GM21423 (cell line): ENCODE results near the gene TLE7.

Experiments used
- ATAC-seq: cut with Tn5 transposase; IDR thresholded peaks from one replicate; pipeline ENCODE4 v1.9.1; 2021; ENCODE audit warnings: mild to moderate bottlenecking, moderate library complexity; ENCODE audit not compliant: unreplicated experiment

The TLE7 gene

GRCh38 chr16:71442051-71442440, at the start of gene TLE7:
TSS of gene TLE7 (minus strand) at chr16:71442054. CDS start at chr16:71433324, 8,730 bp downstream.
- ATAC-seq: no peak

DNA sequence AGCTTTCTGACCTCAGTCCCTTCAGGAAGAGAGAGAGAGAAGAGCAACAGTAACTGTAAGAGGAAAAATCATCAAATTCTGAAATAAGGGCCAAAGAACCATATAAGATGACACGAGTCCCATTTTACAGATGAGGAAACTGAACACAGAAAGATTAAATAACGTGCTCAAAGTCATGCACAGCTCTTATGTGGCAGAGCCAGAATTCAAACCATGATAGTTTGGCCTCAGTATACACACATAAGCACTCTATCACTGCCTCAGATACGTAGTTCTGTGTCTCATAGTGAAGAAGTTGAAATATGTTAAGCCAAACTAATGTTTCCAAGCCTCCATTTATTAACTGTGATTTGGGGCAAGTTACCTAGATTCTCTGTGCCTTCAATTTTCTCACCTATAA, 49.2 kb upstream of the TLE7 start:
- no peak for ATAC-seq

- no peak for ATAC-seq
Observed at GRCh38 chr16:71490361-71490760, 48.5 kb upstream of the TLE7 start.

- ATAC-seq: no peak
Observed at GRCh38 chr16:71489122-71489521, 47.3 kb upstream of the TLE7 start, which contains the start of gene ZNF19. TSS of gene ZNF19 (minus strand) at chr16:71489324. CDS start at chr16:71482114, 7,210 bp downstream.

DNA sequence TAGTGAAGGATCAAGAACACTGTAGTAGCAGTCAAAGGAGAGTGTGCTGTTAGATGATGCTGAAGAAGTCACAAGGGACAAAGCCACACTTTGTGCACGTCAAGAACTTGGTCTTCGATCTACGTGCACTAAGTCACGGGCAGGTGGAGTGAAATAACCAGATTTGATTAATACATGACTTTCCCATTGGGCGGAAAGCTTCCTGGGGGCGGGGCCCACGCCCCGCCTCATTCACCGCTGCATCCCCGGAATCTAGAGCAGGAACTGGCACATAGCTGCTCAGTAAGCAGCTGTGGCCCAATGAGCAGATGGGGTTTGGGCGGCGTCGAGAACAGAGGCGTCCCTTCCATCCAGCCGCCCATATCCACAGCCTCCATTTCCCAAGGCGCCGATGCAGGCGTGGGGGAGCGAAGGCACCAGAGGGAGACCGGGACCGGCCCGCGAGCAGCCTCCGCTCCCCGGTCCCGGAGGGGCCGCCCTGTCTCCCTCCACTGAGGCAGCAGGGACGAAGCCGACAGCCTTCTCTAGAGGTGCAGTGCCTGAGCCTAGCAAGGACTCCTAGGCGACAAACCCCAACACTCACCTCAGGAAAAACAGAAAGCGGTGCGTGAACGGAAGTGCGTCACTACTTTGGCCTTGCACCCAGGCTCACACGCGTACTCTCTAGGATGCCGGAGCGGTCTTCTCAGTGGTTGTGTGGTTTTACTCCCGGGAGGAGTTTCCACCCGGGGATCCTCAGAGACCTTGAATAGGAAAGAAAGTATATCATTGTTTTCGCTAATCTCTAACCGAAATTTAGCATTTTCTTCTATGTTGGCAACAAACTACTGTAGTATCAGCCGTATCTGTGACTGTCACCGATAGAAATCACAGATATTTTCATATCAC, 42.4 kb upstream of the TLE7 start:
- peak; percentile 83 for ATAC-seq

DNA sequence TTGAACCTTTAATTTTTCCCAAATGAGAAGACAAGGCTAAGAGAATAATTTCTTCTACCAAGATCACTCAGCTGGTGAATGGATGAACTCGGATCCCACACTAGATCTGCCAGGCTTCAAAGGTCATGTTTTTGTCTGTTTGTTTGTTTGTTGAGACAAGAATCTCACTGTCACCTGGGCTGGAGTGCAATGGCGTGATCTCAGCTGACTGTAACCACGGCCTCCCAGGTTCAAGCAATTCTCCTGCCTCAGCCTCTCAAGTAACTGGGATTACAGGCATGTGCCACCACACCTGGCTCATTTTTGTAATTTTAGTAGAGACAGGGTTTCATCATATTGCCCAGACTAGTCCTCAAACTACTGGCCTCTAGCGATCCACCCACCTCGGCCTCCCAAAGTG, 40.7 kb upstream of the TLE7 start:
- no peak for ATAC-seq

GRCh38 chr16:71480956-71481355, 39.1 kb upstream of the TLE7 start:
- ATAC-seq: no peak

GRCh38 chr16:71479420-71479819, 37.6 kb upstream of the TLE7 start:
- ATAC-seq: no peak

GRCh38 chr16:71476457-71477124, 34.7 kb upstream of the TLE7 start:
- ATAC-seq: no peak

GRCh38 chr16:71474864-71475263, 33.0 kb upstream of the TLE7 start:
- no peak for ATAC-seq

DNA sequence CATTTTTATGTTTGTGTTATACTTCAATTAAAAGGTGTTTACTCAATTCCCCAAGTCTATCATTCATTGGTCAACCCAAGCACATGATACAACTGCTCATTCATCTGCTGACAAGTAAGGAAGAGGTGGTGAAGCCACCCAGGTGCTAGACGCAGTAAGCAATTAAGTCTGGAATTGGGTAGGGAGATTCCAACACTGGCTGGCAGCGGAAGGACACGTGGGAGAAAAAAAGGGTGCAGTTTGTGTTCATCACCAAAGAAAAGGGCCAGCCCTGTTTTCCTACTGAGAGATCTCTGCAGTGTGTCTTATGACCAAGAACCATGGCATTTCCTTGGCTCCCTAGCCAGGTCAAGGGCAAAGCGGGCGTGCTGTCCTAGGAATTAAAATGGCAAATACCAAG, 32.0 kb upstream of the TLE7 start:
- no peak for ATAC-seq

DNA sequence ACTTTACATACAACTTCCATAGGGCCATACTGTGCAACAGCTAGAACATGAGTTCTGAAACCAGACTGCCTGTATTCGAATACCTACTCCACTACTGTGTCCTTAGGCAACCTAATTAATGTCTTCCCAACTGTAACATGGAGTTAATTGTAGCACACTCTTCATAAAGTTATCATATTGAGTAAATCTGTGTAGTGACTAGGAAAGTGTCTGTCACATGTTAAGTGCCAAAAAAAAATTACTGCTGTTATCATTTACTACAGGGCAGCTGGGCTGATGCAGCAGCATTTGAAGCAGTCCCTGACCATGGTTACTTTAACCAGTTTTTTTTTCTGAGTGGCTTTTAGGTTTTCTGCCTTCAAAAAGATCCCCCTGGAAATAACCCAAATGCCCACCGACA, 31.1 kb upstream of the TLE7 start:
- no peak for ATAC-seq

- ATAC-seq: no peak
Observed at GRCh38 chr16:71472051-71472450, 30.2 kb upstream of the TLE7 start.

GRCh38 chr16:71467810-71468209, 26.0 kb upstream of the TLE7 start:
- ATAC-seq: no peak

- no peak for ATAC-seq
Observed at GRCh38 chr16:71464231-71464630, 22.4 kb upstream of the TLE7 start.

- peak; percentile 97 for ATAC-seq
Observed at GRCh38 chr16:71461686-71462648, 20.1 kb upstream of the TLE7 start, which contains the start of gene ZNF23. TSS of gene ZNF23 (minus strand) at chr16:71462247. CDS start at chr16:71456796, 5,451 bp downstream.

DNA sequence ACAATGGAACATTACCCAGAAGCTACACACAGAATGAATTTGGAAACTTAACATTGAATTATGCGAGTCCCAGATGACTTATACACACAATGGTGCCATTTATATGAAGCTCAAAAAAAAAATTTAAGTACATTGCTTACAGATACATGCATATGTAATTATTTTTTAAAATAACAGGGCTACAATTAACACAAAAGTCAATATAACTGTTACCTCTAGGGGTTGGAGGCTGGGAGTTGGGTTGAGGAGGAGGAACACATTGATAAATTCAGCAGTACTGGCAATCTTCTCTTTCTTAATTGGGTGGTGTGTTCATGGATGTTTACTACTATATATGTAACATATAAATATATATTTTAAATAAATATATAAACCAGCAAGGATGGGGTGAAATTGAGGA, 19.1 kb upstream of the TLE7 start:
- ATAC-seq: no peak

- ATAC-seq: no peak
Observed at GRCh38 chr16:71460236-71460635, 18.4 kb upstream of the TLE7 start.

DNA sequence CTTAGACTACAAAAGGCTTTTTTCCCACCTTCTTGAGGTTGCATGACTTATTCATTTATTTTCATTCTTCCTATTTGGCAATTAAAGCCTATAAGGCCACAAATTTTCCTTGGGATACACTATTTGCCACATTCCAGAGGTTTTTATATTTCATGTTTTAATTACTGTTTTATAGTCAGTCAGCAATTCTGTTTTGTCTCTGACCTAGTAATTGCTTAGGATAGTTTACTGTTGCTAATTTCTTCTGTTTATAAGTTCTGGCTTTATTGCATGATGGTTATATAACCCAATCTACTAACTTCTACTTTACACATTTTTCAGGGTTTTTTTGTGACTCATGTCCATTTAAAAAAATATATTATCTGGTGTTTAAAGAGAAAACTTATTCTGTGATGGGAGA, 17.7 kb upstream of the TLE7 start:
- ATAC-seq: no peak

- ATAC-seq: no peak
Observed at GRCh38 chr16:71456801-71457200, 14.9 kb upstream of the TLE7 start.

- ATAC-seq: no peak
Observed at GRCh38 chr16:71453036-71453435, 11.2 kb upstream of the TLE7 start.
